Activated gamma-delta T cell (primary cell): ENCODE results near the gene ARHGAP42.
"Not testable (repeated sequence)": the region's sequence is repeated elsewhere in the genome, so short reads cannot be mapped to it uniquely, and the experiment has no call there.

Experiments used
- DNase-seq: peaks from one replicate; lab custom pipeline; 2025; lab: John Stamatoyannopoulos, UW

Gene ARHGAP42

DNA sequence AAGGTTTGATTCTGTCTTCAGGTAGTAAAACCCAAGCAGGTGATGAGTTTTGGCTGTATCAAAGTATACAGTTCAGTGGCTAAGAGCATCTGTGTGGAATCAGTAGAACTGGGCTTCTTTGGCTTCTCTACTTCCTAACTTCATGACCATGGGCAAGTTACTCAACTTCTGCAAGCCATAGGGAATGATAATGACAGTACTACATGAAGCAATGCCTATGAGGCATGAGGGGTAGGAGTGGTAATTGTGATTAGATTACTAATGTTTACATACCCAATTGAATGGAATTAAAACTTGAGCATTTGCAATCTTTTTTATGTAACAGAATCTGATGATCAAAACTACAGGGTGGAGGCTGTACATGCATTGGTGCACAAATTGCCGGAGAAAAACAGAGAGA, 278.3 kb downstream of the ARHGAP42 start:
- DNase-seq, result no peak

DNA sequence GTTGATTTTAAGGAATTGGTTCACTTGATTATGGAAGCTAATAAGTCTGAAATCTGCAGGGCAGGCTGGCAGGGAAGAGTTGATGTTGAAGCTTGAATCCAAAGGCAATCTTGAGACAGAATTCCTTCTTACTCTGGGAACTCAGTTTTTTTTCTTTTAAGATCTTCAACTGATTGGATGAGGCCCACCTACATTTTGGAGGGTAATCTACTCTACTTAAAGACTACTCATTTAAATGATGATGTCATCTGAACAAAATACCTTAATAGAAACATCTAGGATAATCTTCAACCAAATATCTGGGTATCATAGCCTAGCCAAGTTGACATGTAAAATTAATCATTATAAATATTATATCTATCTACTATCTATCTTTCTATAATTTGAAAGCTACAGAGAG, 279.3 kb downstream of the ARHGAP42 start:
- no peak for DNase-seq

DNA sequence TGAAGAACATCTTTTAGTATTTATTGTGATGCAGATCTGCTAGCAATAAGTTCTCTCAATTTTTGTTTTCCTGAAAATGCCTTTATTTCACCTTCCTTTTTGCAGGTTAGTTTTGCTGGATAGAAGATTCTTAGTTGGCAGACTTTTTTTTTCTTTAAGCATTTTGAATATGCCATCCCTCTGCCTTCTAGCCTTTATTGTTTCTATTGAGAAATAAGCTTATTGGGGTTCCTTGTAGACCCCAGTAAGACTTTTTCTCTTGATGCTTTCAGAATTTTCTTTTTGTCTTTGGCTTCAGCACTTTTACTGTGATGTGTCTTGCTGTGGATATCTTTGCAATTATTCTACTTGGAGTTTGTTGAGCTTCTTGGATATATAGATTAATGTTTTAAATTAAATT, 281.9 kb downstream of the ARHGAP42 start:
- DNase-seq, result no peak

- no peak for DNase-seq
These were observed 283.4 kb downstream of the ARHGAP42 start for GRCh38 chr11:100970283-100971164.

GRCh38 chr11:100972046-100972445, 285.0 kb downstream of the ARHGAP42 start:
- no peak for DNase-seq

- no peak for DNase-seq
These were observed 291.4 kb downstream of the ARHGAP42 start for GRCh38 chr11:100978442-100978841.

DNA sequence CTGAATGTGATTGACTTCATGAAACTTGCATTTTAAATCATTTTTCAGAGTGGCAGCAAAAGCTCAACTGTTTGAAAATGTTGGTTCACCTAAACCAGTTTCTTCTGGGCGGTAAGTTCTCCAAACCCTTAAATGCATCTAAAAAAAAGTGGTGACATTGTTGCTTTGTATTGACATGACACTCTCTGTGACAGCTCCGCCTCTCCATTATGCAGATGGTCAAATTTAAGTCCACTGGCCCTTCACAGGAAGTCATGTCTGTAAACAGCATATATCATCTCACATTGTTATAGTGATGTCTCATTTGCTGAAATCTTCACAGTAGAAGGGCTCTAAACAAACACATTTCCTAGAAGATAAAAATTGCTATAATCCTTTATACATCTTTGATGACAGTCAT, 291.9 kb downstream of the ARHGAP42 start:
- no peak for DNase-seq

DNA sequence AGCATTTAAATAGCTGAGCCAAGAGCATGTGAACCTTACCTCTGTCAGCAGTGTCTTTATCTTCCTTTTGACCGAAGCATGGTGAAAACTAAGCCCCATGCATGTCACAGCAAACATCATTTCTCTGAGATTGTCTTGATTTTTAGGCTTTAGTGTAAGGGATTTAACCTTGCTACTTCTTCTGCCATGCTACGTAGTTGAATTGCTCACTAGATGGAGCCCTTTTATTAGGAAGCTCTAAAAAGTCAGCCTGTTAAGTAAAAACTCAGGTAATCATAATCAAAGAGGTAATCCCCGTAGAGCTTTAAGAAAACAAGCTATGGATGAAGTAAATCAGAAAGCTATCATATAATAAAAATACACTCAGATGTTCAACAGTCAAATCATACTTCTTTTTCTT, 293.1 kb downstream of the ARHGAP42 start:
- no peak for DNase-seq

DNA sequence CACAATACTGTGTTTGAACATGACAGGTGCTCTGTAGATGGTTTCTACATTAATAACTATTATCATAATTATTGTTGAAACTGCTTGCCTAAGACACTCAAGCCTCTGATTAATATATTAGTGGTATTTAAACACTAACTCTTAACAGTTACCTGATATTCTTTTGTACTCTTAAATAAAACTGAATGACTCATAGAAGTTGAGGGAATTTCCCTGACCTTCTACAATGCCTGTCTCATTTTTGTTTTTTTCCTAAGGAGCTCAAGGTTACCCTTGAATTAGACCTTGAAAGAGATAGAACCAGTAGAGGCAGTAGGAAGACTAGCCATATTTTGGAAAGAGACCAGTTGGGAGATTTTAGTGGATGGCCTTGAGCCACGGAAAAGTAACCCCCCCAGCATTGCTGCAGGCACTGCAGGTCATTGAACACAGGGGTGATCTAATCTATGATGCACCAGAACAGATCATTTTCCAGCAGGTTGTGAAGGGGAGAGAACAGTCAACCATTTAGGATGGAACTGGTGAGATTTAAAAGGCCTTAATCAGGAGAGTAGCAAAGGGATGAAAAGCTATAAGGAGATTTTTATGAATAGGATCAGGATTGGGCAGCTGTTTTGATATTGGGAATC, 294.2 kb downstream of the ARHGAP42 start:
- no peak for DNase-seq

GRCh38 chr11:100984668-100985067, 297.6 kb downstream of the ARHGAP42 start:
- no peak for DNase-seq

DNA sequence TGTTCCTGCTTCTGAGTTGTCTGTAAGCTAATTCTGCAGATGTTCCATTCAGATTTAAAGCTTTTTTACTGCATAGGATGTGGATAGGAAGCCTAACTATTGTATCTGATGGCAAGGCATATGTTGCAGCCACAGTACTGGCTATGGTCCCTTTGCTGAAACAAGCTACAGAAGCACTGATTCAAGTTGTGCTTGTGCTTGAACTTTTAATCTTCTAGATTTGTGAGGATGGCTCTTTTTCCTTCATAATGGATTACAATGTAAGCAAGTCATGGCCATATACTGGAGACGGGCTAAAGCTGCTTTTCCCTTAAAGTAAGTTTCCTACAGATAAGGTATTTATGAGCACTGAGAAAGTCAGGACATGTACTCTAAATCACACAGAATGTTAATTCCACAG, 303.8 kb downstream of the ARHGAP42 start:
- DNase-seq, result no peak

DNA sequence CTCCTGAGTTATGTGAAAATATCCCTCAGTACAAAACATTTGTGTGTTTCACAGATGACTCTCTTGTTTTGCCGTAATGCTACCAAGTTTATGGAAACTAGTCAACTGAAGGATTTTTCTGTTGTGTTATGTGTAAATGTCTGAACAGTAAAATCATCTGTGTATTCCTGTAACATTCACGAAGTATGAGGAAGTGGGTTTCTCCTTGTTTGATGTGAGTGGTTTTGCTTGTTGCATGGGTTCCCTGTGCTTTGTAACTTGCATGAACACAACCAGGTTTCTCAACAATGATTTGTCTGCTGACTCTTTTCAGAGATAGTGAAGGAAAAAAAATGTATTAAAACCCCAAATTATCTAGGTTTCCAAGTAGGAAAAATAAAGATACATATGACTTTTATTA, 304.5 kb downstream of the ARHGAP42 start:
- DNase-seq, result no peak

DNA sequence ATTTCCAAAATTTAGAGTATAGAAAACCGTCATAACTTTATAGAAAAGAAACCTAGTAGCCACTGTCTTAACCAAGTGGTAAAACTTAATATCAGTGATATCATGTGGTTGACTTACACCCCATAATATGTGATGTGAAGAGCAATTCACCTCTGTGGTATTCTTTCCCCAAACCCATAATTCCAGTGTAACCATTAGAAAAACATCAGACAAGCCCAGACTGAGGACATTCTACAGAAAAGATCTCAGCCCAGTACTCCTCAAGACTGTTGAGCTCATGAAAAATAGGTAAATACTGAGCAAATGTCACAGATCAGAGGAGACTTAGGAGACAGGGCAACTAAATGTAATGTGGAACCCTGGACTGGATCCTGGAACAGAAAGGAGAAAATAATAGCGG, 307.9 kb downstream of the ARHGAP42 start:
- no peak for DNase-seq

- DNase-seq, result no peak
These were observed 312.7 kb downstream of the ARHGAP42 start for GRCh38 chr11:100999756-101000155.

DNA sequence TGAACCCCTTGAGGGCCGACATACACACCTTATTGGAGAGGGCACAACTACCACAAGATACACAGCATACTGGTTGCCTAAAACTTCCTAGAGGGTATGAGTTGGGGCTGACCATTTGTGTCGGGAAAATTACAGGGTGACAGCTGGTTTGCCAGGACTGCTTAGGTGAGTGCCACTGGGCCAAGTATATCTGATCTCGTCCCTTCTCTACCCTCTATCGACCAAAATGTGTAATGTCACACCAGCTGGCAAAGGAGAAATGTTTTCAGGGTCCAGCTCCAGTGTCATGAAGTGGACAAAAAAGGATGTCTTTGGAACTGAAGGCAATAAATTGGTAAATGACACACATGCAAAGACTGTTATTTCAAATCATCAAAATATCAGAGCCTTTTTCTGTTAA, 316.4 kb downstream of the ARHGAP42 start:
- DNase-seq, result no peak

GRCh38 chr11:101008961-101009689, 322.0 kb downstream of the ARHGAP42 start:
- DNase-seq, result no peak

DNA sequence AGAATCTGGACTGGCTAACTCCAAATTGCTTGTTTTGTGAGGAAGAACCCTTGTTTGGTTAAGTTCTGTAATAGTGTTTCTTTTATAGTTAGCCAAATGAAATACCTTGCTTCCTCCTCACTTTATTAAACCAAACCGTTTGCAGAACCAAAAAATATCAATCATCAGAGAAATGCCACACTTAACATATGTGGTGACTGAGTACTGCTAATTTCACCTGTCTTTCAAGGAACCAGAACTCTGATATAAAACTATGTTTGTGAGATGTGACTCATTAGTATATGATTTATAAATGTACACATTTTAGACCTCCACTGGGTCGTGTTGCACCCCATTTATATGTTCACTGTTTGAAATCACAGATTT, 322.6 kb downstream of the ARHGAP42 start:
- DNase-seq, result no peak

DNA sequence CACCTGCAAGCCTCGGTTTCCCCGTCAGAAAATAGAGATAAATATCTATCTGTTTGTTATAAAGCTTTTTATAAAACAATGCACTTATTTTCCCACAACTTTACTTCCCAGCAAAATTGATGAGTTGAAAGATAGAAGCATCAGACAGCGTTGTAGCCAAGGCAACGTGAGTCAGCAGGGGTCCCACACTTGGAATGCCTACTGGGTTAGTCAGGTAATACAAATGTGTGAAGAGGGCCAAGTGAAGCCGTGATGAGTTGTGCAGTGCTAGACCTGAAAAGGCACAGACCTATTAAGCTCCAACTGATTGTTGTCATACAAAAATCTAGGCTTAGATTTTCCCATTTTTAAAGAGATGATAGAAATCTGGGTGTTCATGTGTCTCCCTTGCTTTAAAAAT, 323.8 kb downstream of the ARHGAP42 start:
- DNase-seq, result no peak

DNA sequence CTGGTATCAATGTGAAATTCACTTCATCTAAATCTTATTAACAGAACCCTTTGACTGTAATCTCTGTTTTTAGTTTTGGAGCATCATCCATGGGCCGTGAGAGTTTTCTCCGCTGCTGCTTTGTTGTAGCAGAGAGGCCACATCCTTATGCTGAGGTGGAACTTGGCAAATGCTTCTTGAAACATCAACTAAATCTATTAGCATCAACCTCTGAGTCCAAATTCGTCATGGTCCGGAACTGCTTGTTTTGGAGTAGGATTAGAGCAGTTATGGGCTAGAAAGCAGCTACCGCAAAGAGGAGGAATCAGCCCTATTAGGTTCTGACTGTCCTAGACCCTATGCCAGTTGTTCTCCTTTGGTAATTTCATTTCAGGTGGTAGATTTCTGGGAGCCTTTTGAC, 324.8 kb downstream of the ARHGAP42 start:
- DNase-seq, result no peak

- not testable (repeated sequence) for DNase-seq
These were observed 326.6 kb downstream of the ARHGAP42 start for GRCh38 chr11:101013702-101014101.

- DNase-seq, result no peak
These were observed 327.7 kb downstream of the ARHGAP42 start for GRCh38 chr11:101014600-101015285.

GRCh38 chr11:101019870-101020269, 332.8 kb downstream of the ARHGAP42 start:
- no peak for DNase-seq
